NCI-H187 (cell line): ENCODE measurements around the gene TSPAN9.

ENCODE experiments used
- DNase-seq, 2 experiments: peaks; one replicate each; lab custom pipeline; 2025; lab: John Stamatoyannopoulos, UW

The TSPAN9 gene

GRCh38 chr12:3078086-3078820 lies 1.1 kb downstream of the TSPAN9 start:
- no peak for DNase-seq

DNA sequence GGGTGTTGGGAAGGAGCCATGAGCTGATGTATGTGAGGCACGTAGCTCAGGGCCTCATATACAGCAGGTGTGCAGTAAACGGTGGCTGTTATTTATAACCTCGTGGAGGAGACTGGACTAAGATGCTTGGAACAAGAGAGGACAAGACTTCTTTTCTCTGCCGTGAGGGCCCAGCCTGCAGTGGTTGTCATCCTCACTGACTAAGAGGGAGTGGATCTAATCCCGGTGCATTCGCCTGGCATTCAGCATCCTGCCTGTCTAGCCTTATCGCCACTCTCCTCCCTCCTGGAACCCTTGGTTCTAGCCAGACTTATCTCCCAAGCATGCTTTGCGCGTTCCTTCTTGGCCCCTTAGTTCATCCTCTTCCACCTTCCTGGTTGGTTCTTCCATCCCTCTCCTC lies 3.9 kb downstream of the TSPAN9 start:
- no peak for DNase-seq

DNA sequence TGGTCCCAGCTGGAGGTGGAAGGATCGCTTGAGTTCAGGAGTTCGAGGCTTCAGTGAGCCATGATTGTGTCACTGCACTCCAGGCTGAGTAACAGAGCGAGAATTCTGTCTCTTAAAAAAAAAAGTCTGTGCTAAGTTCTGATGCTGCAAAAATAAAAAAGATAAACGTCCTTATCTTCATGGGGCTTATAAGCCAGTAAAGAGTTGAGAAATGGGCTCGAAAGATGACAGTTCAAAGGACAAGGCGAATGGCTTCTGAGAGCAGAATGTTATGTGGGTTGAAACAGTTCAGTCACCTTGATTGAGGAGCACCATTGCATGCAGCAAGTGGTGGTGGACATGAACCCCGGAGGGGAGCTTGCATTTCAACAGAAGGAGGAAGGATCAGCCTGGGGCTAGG lies 4.7 kb downstream of the TSPAN9 start:
- DNase-seq = no peak

DNA sequence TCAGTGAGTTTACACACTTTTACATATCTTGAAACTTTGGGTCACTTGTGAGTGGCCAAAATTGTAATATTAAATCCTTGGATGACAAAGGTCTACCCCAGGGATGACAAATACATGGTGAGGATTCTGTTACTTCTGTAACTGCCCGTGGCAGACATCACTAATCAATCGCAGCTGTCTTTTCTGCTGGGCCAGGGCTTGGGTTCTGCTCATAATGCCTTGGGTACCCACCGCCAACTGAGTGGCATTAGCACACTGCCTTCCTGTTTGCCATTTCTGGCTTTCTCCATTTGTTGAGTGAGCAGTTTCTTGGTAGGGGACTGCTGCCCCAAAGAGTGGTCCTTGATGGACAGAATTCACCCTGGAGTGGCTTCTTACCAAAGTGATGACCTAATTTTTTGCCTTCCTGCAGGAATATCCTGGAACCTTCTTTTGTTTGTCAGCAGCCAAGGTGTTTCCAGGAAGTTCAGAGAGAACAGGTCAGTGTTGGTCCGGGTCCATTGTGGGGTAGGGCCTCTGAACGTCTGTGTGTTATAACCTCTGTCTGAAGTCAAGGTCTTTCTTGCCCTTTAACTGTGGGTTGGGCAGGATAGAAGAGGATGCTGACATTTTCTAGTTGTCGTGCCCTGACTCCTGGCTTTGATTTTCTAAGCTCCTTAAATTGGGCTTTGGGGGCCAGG lies 6.2 kb downstream of the TSPAN9 start:
- DNase-seq = no peak

DNA sequence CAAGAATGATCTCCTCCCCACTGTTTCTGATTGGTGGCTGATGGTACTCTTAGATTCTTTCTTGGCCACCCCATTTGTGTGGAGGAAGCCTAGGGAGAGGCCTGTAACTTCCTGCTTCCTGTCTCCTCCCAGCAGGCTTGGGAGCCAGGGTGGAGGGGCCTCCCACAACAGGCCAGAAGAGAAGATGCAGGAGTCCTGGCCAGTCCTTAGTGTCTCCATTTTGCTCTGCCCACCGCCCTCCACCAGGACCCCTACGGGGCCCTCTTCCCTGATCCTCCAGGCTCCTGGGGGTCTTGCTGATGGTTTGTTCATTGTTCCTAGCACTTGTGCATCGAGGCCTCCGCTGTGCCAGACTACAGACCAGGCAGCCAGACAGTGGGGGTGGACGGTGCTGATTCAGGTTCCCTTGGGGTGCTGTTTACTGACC lies 6.8 kb downstream of the TSPAN9 start:
- DNase-seq = no peak

DNA sequence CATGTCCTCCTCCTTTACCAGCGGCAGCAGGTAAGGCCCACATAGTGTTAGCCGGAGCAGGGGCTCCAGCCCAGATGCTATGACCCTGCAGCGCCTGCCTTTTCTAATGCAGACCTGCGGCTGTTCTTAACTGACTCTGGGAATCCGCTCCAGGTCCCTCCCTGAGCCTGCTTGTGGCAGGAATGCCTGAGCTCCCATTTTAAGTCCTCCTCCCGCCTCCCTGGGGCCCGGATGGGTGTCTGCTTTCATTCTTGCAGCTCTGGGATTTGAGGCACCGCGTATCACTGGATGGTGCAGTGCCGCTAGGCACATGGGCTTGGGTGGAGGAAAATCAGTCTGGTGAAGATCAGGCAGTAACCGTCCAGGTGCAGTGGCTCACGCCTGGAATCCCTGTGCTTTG lies 7.6 kb downstream of the TSPAN9 start:
- no peak for DNase-seq

- no peak for DNase-seq
Observed at GRCh38 chr12:3085341-3086139, 8.4 kb downstream of the TSPAN9 start.

- DNase-seq = no peak
Observed at GRCh38 chr12:3086211-3086610, 9.0 kb downstream of the TSPAN9 start.

DNA sequence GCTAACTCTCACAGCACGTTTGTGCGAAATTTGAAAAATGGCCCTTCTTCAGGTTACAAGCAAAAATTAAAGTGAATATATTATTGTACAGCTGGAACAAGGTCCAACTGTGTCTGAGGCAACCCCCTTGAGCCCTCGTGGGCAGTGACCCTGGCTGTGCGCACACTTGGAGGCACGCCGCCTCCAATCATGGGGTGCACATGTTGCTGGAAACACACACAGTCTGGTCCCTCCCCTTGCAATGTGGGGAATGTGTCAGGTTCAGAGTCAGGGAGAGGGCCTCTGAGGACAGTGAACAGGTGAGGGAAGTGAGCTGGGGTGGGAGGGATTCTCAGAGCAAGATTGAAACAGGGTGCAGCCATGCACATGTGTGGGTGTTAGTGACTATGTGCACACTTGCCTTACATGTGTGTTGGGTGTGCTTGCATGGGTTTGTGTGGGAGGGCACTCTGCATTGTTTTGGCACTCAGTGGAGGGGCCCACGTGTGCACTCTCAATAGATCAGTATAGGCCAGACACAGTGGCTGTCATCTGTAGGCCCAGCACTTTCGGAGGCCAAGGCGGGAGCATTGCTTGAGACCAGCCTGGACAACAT lies 9.6 kb downstream of the TSPAN9 start:
- no peak for DNase-seq

DNA sequence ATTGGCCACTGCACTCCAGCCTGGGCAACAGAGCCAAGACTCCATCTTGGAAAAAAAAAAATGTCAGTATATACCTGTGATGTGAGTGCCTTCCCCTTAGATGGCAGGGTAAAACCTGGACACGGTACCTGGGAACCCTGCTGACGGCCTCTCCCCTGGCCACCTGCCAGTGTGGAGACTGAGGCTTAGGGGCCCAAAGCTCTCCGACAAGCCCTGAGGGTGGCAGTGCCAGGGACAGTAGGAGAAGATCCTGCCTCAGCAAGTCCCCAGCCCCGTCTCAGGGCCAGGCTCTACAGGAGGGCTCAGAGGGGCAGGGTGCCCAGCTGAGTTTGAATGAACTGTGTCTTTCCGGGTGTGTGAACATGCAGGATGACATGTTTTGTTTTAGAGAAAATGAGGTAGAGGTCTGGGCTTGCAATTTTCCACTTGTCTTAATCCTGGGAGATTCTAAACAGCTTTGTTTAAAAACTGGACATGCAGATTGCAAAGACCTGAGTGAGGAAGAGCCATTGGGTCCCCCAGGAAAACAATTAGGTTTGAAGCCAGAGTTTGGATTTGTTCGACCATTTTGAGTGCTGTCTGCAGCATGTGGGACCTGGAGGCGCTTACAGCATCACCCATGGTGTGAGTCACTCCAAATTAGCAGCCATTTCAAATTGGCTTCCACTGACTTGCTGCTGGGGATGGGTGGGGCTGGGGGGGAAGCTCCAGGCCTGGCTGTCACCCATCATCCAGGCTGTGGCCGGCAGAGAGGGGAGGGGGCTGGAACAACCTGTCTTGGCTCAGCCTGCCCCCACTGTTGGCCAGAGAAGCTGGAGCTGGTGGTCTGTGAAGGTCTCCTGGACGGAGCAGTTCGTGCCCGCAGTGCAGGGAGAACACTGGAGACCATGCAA lies 10.8 kb downstream of the TSPAN9 start:
- no peak for DNase-seq

- DNase-seq = no peak
Observed at GRCh38 chr12:3089588-3089987, 12.4 kb downstream of the TSPAN9 start.

GRCh38 chr12:3090240-3091037 lies 13.3 kb downstream of the TSPAN9 start:
- no peak for DNase-seq

GRCh38 chr12:3091038-3091319 lies 13.8 kb downstream of the TSPAN9 start:
- no peak for DNase-seq

DNA sequence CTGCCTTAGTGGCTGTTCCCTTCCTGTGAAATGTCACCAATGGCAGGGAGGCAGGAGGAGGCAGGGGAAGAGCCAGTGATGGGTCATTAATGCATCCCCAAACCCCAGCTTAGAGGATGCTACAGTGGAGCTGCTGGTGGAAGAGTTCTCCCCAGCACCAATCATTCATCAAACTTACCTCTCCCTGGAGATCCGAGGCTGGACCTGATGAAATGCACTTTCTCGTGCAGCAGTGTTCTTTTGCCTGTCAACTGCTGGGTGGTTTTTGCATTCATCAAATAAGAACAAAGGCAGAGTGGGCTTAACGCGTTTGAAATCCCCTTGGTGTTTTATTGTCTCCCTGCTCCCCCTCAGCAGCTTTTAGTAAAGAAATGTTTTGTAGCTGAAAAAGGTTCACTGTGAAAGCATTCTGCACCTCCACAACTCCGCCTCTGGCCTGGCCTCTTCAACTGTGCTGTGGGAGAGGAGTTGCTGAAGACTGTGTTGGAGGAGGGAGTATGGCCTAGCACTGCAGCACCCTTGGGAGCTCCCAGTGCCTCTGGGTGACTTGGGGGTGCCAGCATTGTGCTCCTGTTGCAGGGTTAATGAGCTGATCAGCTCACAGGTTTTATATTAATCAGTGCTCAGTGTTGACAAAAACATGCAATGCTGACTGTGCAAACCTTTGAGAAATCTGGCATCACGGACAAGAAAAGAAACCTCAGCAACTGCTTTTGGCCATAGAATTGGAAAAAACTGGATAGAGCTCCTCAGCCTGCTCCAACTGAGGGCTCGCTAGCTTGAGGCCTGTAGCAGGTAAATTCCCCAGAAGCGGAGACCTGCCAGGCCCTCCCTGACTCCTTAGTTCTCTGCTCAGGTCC lies 14.4 kb downstream of the TSPAN9 start:
- DNase-seq = no peak

GRCh38 chr12:3092764-3093163 lies 15.6 kb downstream of the TSPAN9 start:
- DNase-seq = no peak

GRCh38 chr12:3097186-3097804 lies 20.1 kb downstream of the TSPAN9 start:
- no peak for DNase-seq

DNA sequence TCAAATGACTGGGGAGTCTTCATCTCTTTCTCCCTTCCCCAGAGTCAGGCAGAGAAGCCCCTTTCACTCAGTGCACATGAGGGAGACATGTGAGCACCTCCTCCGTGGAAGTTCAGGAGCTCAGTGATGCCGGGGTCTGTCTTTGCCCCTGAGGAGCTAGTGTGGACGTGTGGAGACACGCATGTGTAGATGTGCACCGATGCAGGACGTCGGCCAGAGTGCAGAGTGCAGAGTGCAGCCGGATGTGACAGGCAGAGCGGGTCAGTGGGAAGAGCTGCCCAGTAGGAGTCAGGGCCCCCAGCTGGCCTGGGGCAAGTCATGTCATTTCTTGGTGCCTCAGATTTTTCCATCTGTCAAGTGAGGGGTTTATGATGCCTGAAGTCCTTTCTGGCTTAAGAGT lies 20.7 kb downstream of the TSPAN9 start:
- DNase-seq = no peak

- DNase-seq = no peak
Observed at GRCh38 chr12:3098436-3098835, 21.3 kb downstream of the TSPAN9 start.

GRCh38 chr12:3099146-3099545 lies 22.0 kb downstream of the TSPAN9 start:
- no peak for DNase-seq
